Stimulated activated naive B cell treated with anti-CD40 and anti-IgM and Interleukin-4, amounts not matched to agents 10 μg/mL and 1 μg/mL and 100 μg/mL, for 72 hours (primary cell): Measurements from ENCODE around the gene WWOX.

Source experiments
- ATAC-seq, 2 donors: fragments of 150-1000 bp; cut with Tn5 transposase; replicated peaks; 2 replicates each; pipeline ENCODE4 v1.10.0; 2021; ENCODE audit warnings: moderate library complexity in 1 of 2
- DNase-seq: peaks from one replicate; pipeline ENCODE4 v3.0.0; 2021
- H3K27ac Mint-ChIP-seq: one replicate; pipeline ENCODE4 v1.8.0; 2022; ENCODE audit warnings: mild to moderate bottlenecking, mixed read lengths
- H3K27me3 Mint-ChIP-seq, 2 donors: one replicate each; pipeline ENCODE4 v1.8.0; 2022; ENCODE audit warnings: mixed read lengths in 2 of 2
- H3K36me3 Mint-ChIP-seq, 2 donors: one replicate each; pipeline ENCODE4 v1.8.0; 2022; ENCODE audit warnings: mixed read lengths in 2 of 2, mild to moderate bottlenecking in 1 of 2
- H3K4me1 Mint-ChIP-seq, 2 donors: one replicate each; pipeline ENCODE4 v1.8.0; 2022; ENCODE audit warnings: mixed read lengths in 2 of 2, mild to moderate bottlenecking in 1 of 2
- H3K4me3 Mint-ChIP-seq, 2 donors: one replicate each; pipeline ENCODE4 v1.8.0; 2022; ENCODE audit warnings: mild to moderate bottlenecking in 2 of 2, mixed read lengths in 2 of 2, moderate library complexity in 1 of 2
- H3K9me3 Mint-ChIP-seq, 2 donors: one replicate each; pipeline ENCODE4 v1.8.0; 2022; ENCODE audit warnings: mixed read lengths in 2 of 2, mild to moderate bottlenecking in 1 of 2

Gene WWOX

DNA sequence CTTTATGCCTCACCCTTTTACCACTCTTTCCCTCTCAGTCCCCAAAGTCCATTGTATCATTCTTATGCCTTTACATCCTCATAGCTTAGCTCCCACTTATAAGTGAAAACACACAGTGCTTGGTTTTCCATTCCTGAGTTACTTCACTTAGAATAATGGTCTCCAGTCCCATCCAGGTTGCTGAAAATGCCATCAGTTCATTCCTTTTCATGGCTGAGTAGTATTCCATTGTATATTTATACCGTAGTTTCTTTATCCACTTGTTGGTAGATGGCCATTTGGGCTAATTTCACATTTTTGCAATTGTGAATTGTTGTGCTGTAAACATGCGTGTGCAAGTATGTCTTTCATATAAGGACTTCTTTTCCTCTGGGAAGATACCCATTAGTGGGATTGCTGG, 597.3 kb downstream of the WWOX start:
- Mint-ChIP-seq H3K27me3 (no peaks in the 10 kb centered on the region), H3K27ac (no peak overlapping the region), H3K36me3 (peaks cover 0 to 3% of the 10 kb centered on the region in 2 donors), H3K4me3 (no peak overlapping the region), H3K9me3 (peaks cover 2 to 3% of the 10 kb centered on the region in 2 donors), H3K4me1 (peaks cover 0 to 1% of the 10 kb centered on the region in 2 donors)
- ATAC-seq (no peak), DNase-seq (no peak)

GRCh38 chr16:78697426-78697825, 598.0 kb downstream of the WWOX start:
- DNase-seq = no peak
- no peaks in the 10 kb centered on the region for H3K9me3 Mint-ChIP-seq
- H3K27me3 Mint-ChIP-seq = no peaks in the 10 kb centered on the region
- H3K36me3 Mint-ChIP-seq = no peaks in the 10 kb centered on the region
- ATAC-seq = no peak
- H3K4me3 Mint-ChIP-seq = no peak overlapping the region
- H3K27ac Mint-ChIP-seq = no peak overlapping the region
- no peaks in the 10 kb centered on the region for H3K4me1 Mint-ChIP-seq

DNA sequence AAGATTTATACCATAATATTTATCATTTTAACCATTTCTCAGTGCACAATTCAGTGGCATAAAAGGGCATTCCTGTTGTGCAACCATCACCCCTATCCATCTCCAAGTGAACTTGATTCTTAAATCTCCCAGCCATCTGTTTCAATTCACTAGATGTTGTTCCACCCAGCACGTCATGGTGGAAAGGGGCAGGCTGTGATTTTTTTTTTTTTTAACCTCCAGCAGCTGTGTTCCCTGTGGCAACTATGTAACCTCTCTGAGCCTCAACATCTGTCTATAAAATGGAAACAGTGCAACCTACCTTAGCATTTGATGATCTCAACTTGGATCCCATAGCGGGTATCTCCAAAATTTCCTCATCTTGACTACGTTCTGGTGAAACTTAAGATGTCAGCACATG, 604.5 kb downstream of the WWOX start:
- Mint-ChIP-seq H3K27me3 (no peaks in the 10 kb centered on the region), H3K9me3 (peaks cover 3 to 9% of the 10 kb centered on the region in 2 donors), H3K36me3 (peaks cover 1 to 2% of the 10 kb centered on the region in 2 donors), H3K27ac (no peak overlapping the region), H3K4me1 (peaks cover 3 to 7% of the 10 kb centered on the region in 2 donors), H3K4me3 (no peak overlapping the region)
- DNase-seq (no peak), ATAC-seq (no peak)

DNA sequence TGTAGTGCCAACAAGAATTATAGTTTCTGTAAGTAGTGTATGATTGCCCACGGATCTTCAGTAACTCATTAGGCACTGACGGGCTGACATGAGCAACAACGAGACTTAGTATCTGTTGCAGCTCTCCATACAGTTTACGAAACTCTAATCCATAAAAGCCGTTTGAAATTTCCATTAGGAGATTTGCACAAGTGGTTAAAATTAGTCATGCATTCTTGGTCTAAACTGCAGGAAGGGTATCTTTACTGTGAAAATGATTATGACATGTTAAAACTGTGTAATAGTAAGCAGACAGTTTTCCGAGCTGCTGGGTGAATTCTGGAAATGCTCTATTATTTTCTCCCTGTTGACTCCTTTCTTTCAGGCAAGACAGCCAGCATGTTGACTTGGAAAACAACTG, 605.0 kb downstream of the WWOX start:
- Mint-ChIP-seq H3K9me3 (peaks cover 3 to 9% of the 10 kb centered on the region in 2 donors), H3K36me3 (peaks cover 1 to 2% of the 10 kb centered on the region in 2 donors), H3K27me3 (no peaks in the 10 kb centered on the region), H3K4me3 (no peak overlapping the region), H3K27ac (no peak overlapping the region), H3K4me1 (peaks cover 3 to 7% of the 10 kb centered on the region in 2 donors)
- DNase-seq = no peak
- ATAC-seq = no peak

GRCh38 chr16:78705694-78706093, 606.2 kb downstream of the WWOX start:
- Mint-ChIP-seq H3K27me3 (no peaks in the 10 kb centered on the region), H3K27ac (no peak overlapping the region), H3K9me3 (peaks cover 3 to 9% of the 10 kb centered on the region in 2 donors), H3K36me3 (peaks cover 1 to 2% of the 10 kb centered on the region in 2 donors), H3K4me3 (no peak overlapping the region), H3K4me1 (peaks cover 3 to 7% of the 10 kb centered on the region in 2 donors)
- ATAC-seq (peak in 1 of 2 donors; percentile 29), DNase-seq (no peak)

- Mint-ChIP-seq H3K4me1 (peaks cover 3 to 7% of the 10 kb centered on the region in 2 donors), H3K9me3 (peaks cover 3 to 9% of the 10 kb centered on the region in 2 donors), H3K36me3 (peaks cover 1 to 2% of the 10 kb centered on the region in 2 donors), H3K27me3 (no peaks in the 10 kb centered on the region), H3K27ac (no peak overlapping the region), H3K4me3 (no peak overlapping the region)
- no peak for DNase-seq
- no peak for ATAC-seq
These were observed 607.2 kb downstream of the WWOX start for GRCh38 chr16:78706637-78707036.

DNA sequence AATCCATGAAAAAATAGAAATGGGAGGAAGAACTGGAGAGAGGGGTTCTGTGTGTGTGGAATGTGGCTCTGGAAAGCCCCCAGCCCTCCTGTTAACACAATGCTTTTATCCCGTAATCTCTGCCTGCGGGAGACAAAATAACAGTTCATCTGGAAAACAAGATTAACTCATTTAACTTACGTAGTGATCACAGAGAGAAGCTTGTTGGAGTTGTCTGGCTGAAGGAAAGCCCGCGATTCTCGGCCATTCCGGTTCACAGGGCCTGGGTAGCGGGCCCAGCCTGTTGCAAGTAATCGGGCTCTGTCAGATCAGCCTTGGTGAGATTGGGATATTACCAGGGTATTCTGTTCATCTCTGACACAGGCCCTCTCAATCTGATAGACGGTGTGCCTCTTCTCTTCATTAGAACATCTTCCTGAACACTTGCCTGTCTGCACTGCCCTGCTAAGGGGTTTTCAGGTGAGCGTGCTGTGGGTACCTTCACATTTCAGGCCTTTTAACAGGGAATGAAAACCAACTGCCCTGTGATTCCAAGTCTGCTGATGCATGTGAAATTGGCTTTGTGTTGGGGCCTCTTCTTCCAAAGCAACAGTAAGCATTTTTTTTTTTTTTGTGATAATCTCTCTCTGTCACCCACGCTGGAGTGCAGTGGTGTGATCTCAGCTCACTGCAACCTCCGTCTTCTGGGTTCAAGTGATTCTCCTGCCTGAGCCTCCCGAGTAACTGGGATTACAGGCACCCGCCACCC, 609.9 kb downstream of the WWOX start:
- ATAC-seq = no peak
- DNase-seq = no peak
- Mint-ChIP-seq H3K27me3 (no peaks in the 10 kb centered on the region), H3K4me3 (no peak overlapping the region), H3K36me3 (peaks cover 1 to 2% of the 10 kb centered on the region in 2 donors), H3K4me1 (peaks cover 3 to 7% of the 10 kb centered on the region in 2 donors), H3K9me3 (peaks cover 3 to 9% of the 10 kb centered on the region in 2 donors), H3K27ac (no peak overlapping the region)

- Mint-ChIP-seq H3K27ac (no peak overlapping the region), H3K9me3 (peaks cover 2 to 3% of the 10 kb centered on the region in 2 donors), H3K36me3 (no peaks in the 10 kb centered on the region), H3K27me3 (no peaks in the 10 kb centered on the region), H3K4me3 (no peak overlapping the region), H3K4me1 (peaks cover 0 to 6% of the 10 kb centered on the region in 2 donors)
- ATAC-seq = no peak
- no peak for DNase-seq
These were observed 615.7 kb downstream of the WWOX start for GRCh38 chr16:78715106-78715505.

DNA sequence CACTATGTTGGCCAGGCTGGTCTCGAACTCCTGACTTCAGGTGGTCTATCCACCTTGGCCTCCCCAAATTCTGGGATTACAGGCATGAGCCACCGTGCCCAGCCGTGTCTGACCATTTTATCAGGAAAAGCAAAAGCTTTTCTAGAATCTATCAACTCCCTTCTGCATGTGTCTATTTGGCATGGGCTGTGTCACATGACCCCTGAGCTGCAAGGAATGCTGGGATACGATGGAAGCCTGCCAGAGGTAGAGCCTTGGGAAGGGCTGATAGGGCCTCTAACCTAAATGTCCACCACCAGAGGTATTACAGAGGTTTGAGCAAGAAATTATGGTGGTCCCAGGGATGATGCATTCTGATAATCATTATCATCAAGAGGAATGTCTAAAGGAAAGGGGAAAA, 616.2 kb downstream of the WWOX start:
- Mint-ChIP-seq H3K27me3 (no peaks in the 10 kb centered on the region), H3K36me3 (no peaks in the 10 kb centered on the region), H3K4me1 (peaks cover 0 to 6% of the 10 kb centered on the region in 2 donors), H3K4me3 (no peak overlapping the region), H3K9me3 (peaks cover 2 to 3% of the 10 kb centered on the region in 2 donors), H3K27ac (no peak overlapping the region)
- ATAC-seq (no peak), DNase-seq (no peak)

DNA sequence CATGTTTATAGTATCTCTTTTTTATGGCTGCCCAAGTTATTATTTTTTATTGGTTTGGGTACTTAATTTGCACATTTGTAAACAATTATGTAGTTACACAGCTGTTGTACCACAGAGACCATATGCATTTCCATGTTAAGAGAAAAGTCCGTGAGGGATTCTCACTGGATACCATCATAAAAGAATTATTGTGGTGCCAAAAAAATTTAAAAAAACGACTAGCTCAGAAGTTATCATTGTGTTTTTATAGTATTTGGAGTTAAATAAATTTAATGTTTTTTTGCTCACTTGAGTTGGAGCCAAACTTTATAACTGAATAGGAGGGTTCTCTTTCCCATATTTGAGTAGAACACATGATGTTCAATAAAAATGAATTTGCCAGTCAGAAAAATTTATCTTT, 618.7 kb downstream of the WWOX start:
- DNase-seq (no peak), ATAC-seq (no peak)
- Mint-ChIP-seq H3K27me3 (no peaks in the 10 kb centered on the region), H3K9me3 (peaks cover 2 to 3% of the 10 kb centered on the region in 2 donors), H3K4me1 (peaks cover 0 to 6% of the 10 kb centered on the region in 2 donors), H3K4me3 (no peak overlapping the region), H3K36me3 (no peaks in the 10 kb centered on the region), H3K27ac (no peak overlapping the region)

GRCh38 chr16:78720416-78720815, 621.0 kb downstream of the WWOX start:
- Mint-ChIP-seq H3K9me3 (peaks cover 2 to 3% of the 10 kb centered on the region in 2 donors), H3K27ac (no peak overlapping the region), H3K27me3 (no peaks in the 10 kb centered on the region), H3K4me3 (no peak overlapping the region), H3K36me3 (no peaks in the 10 kb centered on the region), H3K4me1 (peaks cover 0 to 6% of the 10 kb centered on the region in 2 donors)
- no peak for DNase-seq
- ATAC-seq = no peak

GRCh38 chr16:78727536-78727935, 628.1 kb downstream of the WWOX start:
- H3K36me3 Mint-ChIP-seq = peaks cover 2 to 3% of the 10 kb centered on the region in 2 donors
- H3K27me3 Mint-ChIP-seq = no peaks in the 10 kb centered on the region
- no peak overlapping the region for H3K4me3 Mint-ChIP-seq
- DNase-seq (no peak), ATAC-seq (no peak)
- peaks cover 0 to 2% of the 10 kb centered on the region in 2 donors for H3K9me3 Mint-ChIP-seq
- no peak overlapping the region for H3K27ac Mint-ChIP-seq
- H3K4me1 Mint-ChIP-seq = peaks cover 12 to 13% of the 10 kb centered on the region in 2 donors

- DNase-seq (no peak), ATAC-seq (peak; percentile 25 to 41)
- H3K27me3 Mint-ChIP-seq = no peaks in the 10 kb centered on the region
- no peak overlapping the region for H3K4me3 Mint-ChIP-seq
- no peak overlapping the region for H3K27ac Mint-ChIP-seq
- peaks cover 12 to 13% of the 10 kb centered on the region in 2 donors for H3K4me1 Mint-ChIP-seq
- H3K9me3 Mint-ChIP-seq = peaks cover 0 to 2% of the 10 kb centered on the region in 2 donors
- H3K36me3 Mint-ChIP-seq = peaks cover 2 to 3% of the 10 kb centered on the region in 2 donors
These were observed 630.2 kb downstream of the WWOX start for GRCh38 chr16:78729687-78730086.

GRCh38 chr16:78731785-78732184, 632.3 kb downstream of the WWOX start:
- no peak for ATAC-seq
- no peaks in the 10 kb centered on the region for H3K27me3 Mint-ChIP-seq
- no peak overlapping the region for H3K4me3 Mint-ChIP-seq
- H3K9me3 Mint-ChIP-seq = no peaks in the 10 kb centered on the region
- H3K27ac Mint-ChIP-seq = no peak overlapping the region
- DNase-seq = no peak
- H3K4me1 Mint-ChIP-seq = peaks cover 8% of the 10 kb centered on the region in 2 donors
- H3K36me3 Mint-ChIP-seq = no peaks in the 10 kb centered on the region

GRCh38 chr16:78732696-78733095, 633.2 kb downstream of the WWOX start:
- no peak for ATAC-seq
- H3K9me3 Mint-ChIP-seq = no peaks in the 10 kb centered on the region

More at GRCh38 chr16:78732696-78733095, 633.2 kb downstream of the WWOX start:
- Mint-ChIP-seq H3K4me1 (peaks cover 5 to 6% of the 10 kb centered on the region in 2 donors), H3K4me3 (no peak overlapping the region), H3K27ac (no peak overlapping the region), H3K27me3 (no peaks in the 10 kb centered on the region), H3K36me3 (no peaks in the 10 kb centered on the region)
- no peak for DNase-seq
